SU-DHL-6 (cell line): Measurements from ENCODE around the gene ZNF316.

ENCODE experiments used
- H2AFZ ChIP-seq: fragments of 200-600 bp; sonication (generic); 2 replicates; pipeline ENCODE4 v1.6.1; 2014; ENCODE audit warnings: low read depth, mild to moderate bottlenecking, moderate library complexity, mixed read lengths, antibody characterized with exemption, low read length; ENCODE audit not compliant: severe bottlenecking
- H3F3A ChIP-seq: fragments of 200-600 bp; shearing (Covaris generic); 2 replicates; pipeline ENCODE4 v1.6.0; 2016; ENCODE audit warnings: antibody characterized with exemption, mild to moderate bottlenecking; ENCODE audit not compliant: insufficient read depth
- H3K27ac ChIP-seq: fragments of 200-600 bp; sonication (generic); 2 replicates; pipeline ENCODE4 v1.5.1; 2016; ENCODE audit warnings: low read depth, mild to moderate bottlenecking, low read length, moderate library complexity, mixed read lengths
- H3K27me3 ChIP-seq: fragments of 200-600 bp; sonication (generic), shearing (Covaris generic); 2 replicates; pipeline ENCODE4 v1.6.0; 2014; ENCODE audit warnings: mild to moderate bottlenecking, low read length
- H3K36me3 ChIP-seq: fragments of 200-600 bp; sonication (generic); 2 replicates; pipeline ENCODE4 v1.6.1; 2014; ENCODE audit warnings: mild to moderate bottlenecking, low read length, mixed read lengths
- H3K4me2 ChIP-seq: fragments of 300-600, 200-600 bp; shearing (Covaris generic), sonication (generic); 2 replicates; pipeline ENCODE4 v1.6.0; 2014; ENCODE audit warnings: low read length, low read depth, mild to moderate bottlenecking; ENCODE audit not compliant: poor library complexity, severe bottlenecking
- H3K4me3 ChIP-seq: fragments of 200-600 bp; sonication (generic); 2 replicates; pipeline ENCODE4 v1.5.1; 2014; ENCODE audit warnings: antibody characterized with exemption, low read length, mild to moderate bottlenecking, mixed read lengths; ENCODE audit not compliant: insufficient read depth, poor library complexity, severe bottlenecking
- H3K79me2 ChIP-seq: fragments of 200-600 bp; sonication (generic); 2 replicates; pipeline ENCODE4 v1.6.1; 2014; ENCODE audit warnings: mild to moderate bottlenecking, low read length, moderate library complexity; ENCODE audit not compliant: insufficient read depth
- H3K9ac ChIP-seq: fragments of 200-600 bp; sonication (generic); 2 replicates; pipeline ENCODE4 v1.7.0; 2014; ENCODE audit warnings: mild to moderate bottlenecking, low read length
- H3K9me2 ChIP-seq: fragments of 200-600 bp; sonication (generic); replicated peaks from 2 replicates; pipeline ENCODE4 v1.6.1; 2014; ENCODE audit warnings: low read length; ENCODE audit not compliant: insufficient read depth
- H3K9me3 ChIP-seq: fragments of 200-600 bp; sonication (generic); 2 replicates; pipeline ENCODE4 v1.6.1; 2014; ENCODE audit warnings: low read length, mixed read lengths; ENCODE audit not compliant: insufficient read depth
- H4K20me1 ChIP-seq: fragments of 200-600 bp; sonication (generic); 2 replicates; pipeline ENCODE4 v1.6.1; 2014; ENCODE audit warnings: low read depth, mild to moderate bottlenecking, antibody characterized with exemption, low read length, moderate library complexity, mixed read lengths
- CTCF ChIP-seq: fragments of 200-600 bp; sonication (generic); IDR thresholded peaks from one replicate; pipeline ENCODE4 v1.5.1; 2017; ENCODE audit warnings: antibody characterized with exemption, mild to moderate bottlenecking, low read length, moderate library complexity; ENCODE audit not compliant: insufficient read depth, poor library complexity, severe bottlenecking
- EZH2phosphoT487 ChIP-seq: fragments of 200-600 bp; sonication (generic), shearing (Covaris generic); conservative IDR thresholded peaks from 2 replicates; pipeline ENCODE4 v1.6.1; 2018; ENCODE audit warnings: mild to moderate bottlenecking, antibody characterized with exemption, low read length, moderate library complexity, mixed read lengths

Gene ZNF316

GRCh38 chr7:6628045-6628444 lies 9.1 kb upstream of the ZNF316 start:
- H3K9ac ChIP-seq, result no peak overlapping the region
- no peaks in the 10 kb centered on the region for H3K9me2 ChIP-seq
- H3K36me3 ChIP-seq, result no peaks in the 10 kb centered on the region
- no peaks in the 10 kb centered on the region for H3K27me3 ChIP-seq
- H3K4me2 ChIP-seq, result no peak overlapping the region
- no peak overlapping the region for H2AFZ ChIP-seq
- H3F3A ChIP-seq, result no peaks in the 10 kb centered on the region
- no peaks in the 10 kb centered on the region for H4K20me1 ChIP-seq
- H3K79me2 ChIP-seq, result no peaks in the 10 kb centered on the region
- H3K9me3 ChIP-seq, result no peaks in the 10 kb centered on the region
- H3K4me3 ChIP-seq, result no peak overlapping the region
- no peak overlapping the region for H3K27ac ChIP-seq
- TF ChIP-seq EZH2phosphoT487, result no peak
- no peak for TF ChIP-seq CTCF

GRCh38 chr7:6630007-6630849 lies 6.9 kb upstream of the ZNF316 start:
- TF ChIP-seq CTCF (no peak), EZH2phosphoT487 (no peak)
- H3K4me2 ChIP-seq, result no peak overlapping the region
- no peaks in the 10 kb centered on the region for H3K79me2 ChIP-seq
- H3K27ac ChIP-seq, result no peak overlapping the region
- no peaks in the 10 kb centered on the region for H4K20me1 ChIP-seq
- H3K36me3 ChIP-seq, result no peaks in the 10 kb centered on the region
- no peaks in the 10 kb centered on the region for H3K9me2 ChIP-seq
- no peak overlapping the region for H2AFZ ChIP-seq
- no peak overlapping the region for H3K4me3 ChIP-seq
- H3F3A ChIP-seq, result no peaks in the 10 kb centered on the region
- no peak overlapping the region for H3K9ac ChIP-seq
- H3K9me3 ChIP-seq, result no peaks in the 10 kb centered on the region
- no peaks in the 10 kb centered on the region for H3K27me3 ChIP-seq

- Histone ChIP-seq H2AFZ (no peak overlapping the region), H3K27me3 (no peaks in the 10 kb centered on the region), H3K36me3 (no peaks in the 10 kb centered on the region), H3K9ac (no peak overlapping the region), H3K27ac (no peak overlapping the region), H3K9me2 (no peaks in the 10 kb centered on the region), H4K20me1 (no peaks in the 10 kb centered on the region), H3K4me3 (no peak overlapping the region), H3K9me3 (no peaks in the 10 kb centered on the region), H3K79me2 (no peaks in the 10 kb centered on the region), H3K4me2 (no peak overlapping the region), H3F3A (peaks cover 9% of the 10 kb centered on the region; the same call in 1 of the 2 replicates)
- TF ChIP-seq EZH2phosphoT487 (no peak), CTCF (no peak)
Measured at GRCh38 chr7:6631605-6632004, 5.5 kb upstream of the ZNF316 start.
